Fibroblast of pulmonary artery (primary cell): Measurements from ENCODE around the gene EFCAB6.

Experiments used
- DNase-seq: peaks from one replicate; pipeline ENCODE4 v3.0.0-alpha.2; 2010; ENCODE audit warnings: low read depth
- H3K4me3 ChIP-seq: replicated peaks from 2 replicates; pipeline ENCODE4 v1.5.1; 2011; ENCODE audit warnings: low read depth, mild to moderate bottlenecking, control low read depth, low read length, moderate library complexity
- CTCF ChIP-seq: IDR thresholded peaks from 2 replicates; pipeline ENCODE4 v1.5.1; 2011; ENCODE audit warnings: mild to moderate bottlenecking, control low read depth, low read length, inconsistent platforms; ENCODE audit errors: missing control alignments

The EFCAB6 gene

GRCh38 chr22:43530349-43531201, 281.5 kb downstream of the EFCAB6 start:
- no peak overlapping the region for H3K4me3 ChIP-seq
- TF ChIP-seq CTCF: no peak
- DNase-seq: no peak

GRCh38 chr22:43529934-43530333, 282.2 kb downstream of the EFCAB6 start:
- TF ChIP-seq CTCF: no peak
- H3K4me3 ChIP-seq: no peak overlapping the region
- no peak for DNase-seq

- no peak for DNase-seq
- no peak for TF ChIP-seq CTCF
- no peak overlapping the region for H3K4me3 ChIP-seq
These were observed 282.6 kb downstream of the EFCAB6 start for GRCh38 chr22:43529461-43529860.

- DNase-seq: no peak
- no peak overlapping the region for H3K4me3 ChIP-seq
- no peak for TF ChIP-seq CTCF
These were observed 283.3 kb downstream of the EFCAB6 start for GRCh38 chr22:43528601-43529360.

- DNase-seq: no peak
- H3K4me3 ChIP-seq: no peak overlapping the region
- no peak for TF ChIP-seq CTCF
These were observed 285.2 kb downstream of the EFCAB6 start for GRCh38 chr22:43526946-43527345.

GRCh38 chr22:43526117-43526655, 285.9 kb downstream of the EFCAB6 start:
- H3K4me3 ChIP-seq: no peak overlapping the region
- no peak for TF ChIP-seq CTCF
- no peak for DNase-seq
